NCI-H526 treated with DMSO at 0.1 percent for 48 hours (cell line): Measurements from ENCODE around the gene EPHA2.
"Not testable (repeated sequence)": the region's sequence is repeated elsewhere in the genome, so short reads cannot be mapped to it uniquely, and the experiment has no call there.

Experiments
- DNase-seq: peaks from one replicate; lab custom pipeline; 2025; lab: John Stamatoyannopoulos, UW

EPHA2 gene

GRCh38 chr1:16119504-16119903, 36.4 kb downstream of the EPHA2 start:
- no peak for DNase-seq

- DNase-seq, result no peak
Measured at GRCh38 chr1:16118706-16119105, 37.2 kb downstream of the EPHA2 start.

GRCh38 chr1:16117936-16118335, 37.9 kb downstream of the EPHA2 start:
- DNase-seq, result no peak

GRCh38 chr1:16117369-16117768, 38.5 kb downstream of the EPHA2 start:
- no peak for DNase-seq

GRCh38 chr1:16116625-16117024, 39.2 kb downstream of the EPHA2 start:
- DNase-seq, result no peak

- no peak for DNase-seq
Measured at GRCh38 chr1:16116002-16116401, 39.9 kb downstream of the EPHA2 start.

GRCh38 chr1:16115468-16115983, 40.3 kb downstream of the EPHA2 start:
- no peak for DNase-seq

- no peak for DNase-seq
Measured at GRCh38 chr1:16114527-16115467, 41.1 kb downstream of the EPHA2 start.

GRCh38 chr1:16112596-16113555, 43.0 kb downstream of the EPHA2 start:
- DNase-seq, result no peak

GRCh38 chr1:16111771-16112595, 43.9 kb downstream of the EPHA2 start:
- DNase-seq, result no peak

GRCh38 chr1:16110884-16111283, 45.0 kb downstream of the EPHA2 start:
- no peak for DNase-seq

- no peak for DNase-seq
Measured at GRCh38 chr1:16110456-16110855, 45.4 kb downstream of the EPHA2 start.

GRCh38 chr1:16109571-16109970, 46.3 kb downstream of the EPHA2 start:
- DNase-seq, result no peak

GRCh38 chr1:16107039-16107438, 48.8 kb downstream of the EPHA2 start:
- not testable (repeated sequence) for DNase-seq

GRCh38 chr1:16101623-16102022, 54.2 kb downstream of the EPHA2 start:
- DNase-seq, result no peak

GRCh38 chr1:16099412-16099811, 56.5 kb downstream of the EPHA2 start:
- no peak for DNase-seq

- DNase-seq, result no peak
Measured at GRCh38 chr1:16095447-16095846, 60.4 kb downstream of the EPHA2 start.

- no peak for DNase-seq
Measured at GRCh38 chr1:16094453-16095158, 61.3 kb downstream of the EPHA2 start.

GRCh38 chr1:16093611-16094010, 62.3 kb downstream of the EPHA2 start:
- DNase-seq, result no peak

- DNase-seq, result no peak
Measured at GRCh38 chr1:16092923-16093511, 62.9 kb downstream of the EPHA2 start.
